HepG2 (cell line): Measurements from ENCODE around the gene TAT. TPM values are rescaled to one million over a fixed set of nuclear protein-coding genes. Genes with fewer than 3 reads are reported as not detected.

ENCODE experiments used
- GZF1 ChIP-seq: sonication (generic); formaldehyde crosslinking; IDR thresholded peaks from 2 replicates; pipeline ENCODE4 v1.5.1; 2020; ENCODE audit warnings: mild to moderate bottlenecking, missing genetic modification reagents
- HDAC1 ChIP-seq: sonication (generic); formaldehyde crosslinking; IDR thresholded peaks from 2 replicates; pipeline ENCODE4 v1.5.1; 2020; ENCODE audit warnings: mild to moderate bottlenecking, missing genetic modification reagents
- HMGXB4 ChIP-seq, 2 experiments: sonication (generic) in 1 of 2; formaldehyde crosslinking in 1 of 2; IDR thresholded peaks; 2 replicates each; pipeline versions ENCODE4 v1.4.0 to v1.6.1; 2018 to 2020; ENCODE audit warnings: missing genetic modification reagents in 2 of 2, borderline replicate concordance in 1 of 2, low read depth in 1 of 2, mild to moderate bottlenecking in 1 of 2, missing biosample characterization in 1 of 2
- JUNB ChIP-seq: sonication (generic); formaldehyde crosslinking; IDR thresholded peaks from 2 replicates; pipeline ENCODE4 v1.8.0; 2022; ENCODE audit warnings: missing genetic modification reagents, mild to moderate bottlenecking, borderline replicate concordance
- KMT2B ChIP-seq: IDR thresholded peaks from 2 replicates; pipeline ENCODE4 v1.6.1; 2016; ENCODE audit warnings: missing genetic modification reagents, missing compliant biosample characterization
- MIXL1 ChIP-seq: IDR thresholded peaks from 2 replicates; pipeline ENCODE4 v1.6.1; 2016
- NFATC3 ChIP-seq: sonication (generic); formaldehyde crosslinking; IDR thresholded peaks from 2 replicates; pipeline ENCODE4 v1.5.1; 2020; ENCODE audit warnings: mild to moderate bottlenecking, missing genetic modification reagents
- NONO ChIP-seq, 2 experiments: fragments of 450-650 bp in 1 of 2; sonication (generic) in 1 of 2; formaldehyde crosslinking in 1 of 2; IDR thresholded peaks in 1 of 2; conservative IDR thresholded peaks in 1 of 2; 2 replicates each; pipeline versions ENCODE4 v1.6.1 to v1.8.0; 2017 to 2022; ENCODE audit warnings: mild to moderate bottlenecking in 1 of 2, missing genetic modification reagents in 1 of 2, moderate library complexity in 1 of 2
- NR2C2 ChIP-seq: sonication (generic); formaldehyde crosslinking; IDR thresholded peaks from 2 replicates; pipeline ENCODE4 v1.4.0; 2020; ENCODE audit warnings: missing genetic modification reagents, mild to moderate bottlenecking, moderate library complexity, borderline replicate concordance
- NR2F2 ChIP-seq: IDR thresholded peaks from 2 replicates; pipeline ENCODE4 v1.6.1; 2012; ENCODE audit warnings: low read depth, inconsistent platforms, borderline replicate concordance
- PLSCR1 ChIP-seq: sonication (generic); formaldehyde crosslinking; IDR thresholded peaks from 2 replicates; pipeline ENCODE4 v1.5.0; 2020; ENCODE audit warnings: missing genetic modification reagents, mild to moderate bottlenecking, borderline replicate concordance
- PRDM10 ChIP-seq: sonication (generic); formaldehyde crosslinking; IDR thresholded peaks from 2 replicates; pipeline ENCODE4 v1.4.0; 2020; ENCODE audit warnings: low read depth, missing genetic modification reagents
- RNF2 ChIP-seq: fragments of 450-650 bp; conservative IDR thresholded peaks from 2 replicates; pipeline ENCODE4 v1.6.1; 2016; ENCODE audit warnings: low read depth
- SKI ChIP-seq: fragments of 450-650 bp; IDR thresholded peaks from one replicate; pipeline ENCODE4 v1.6.1; 2018; ENCODE audit warnings: mild to moderate bottlenecking; ENCODE audit not compliant: partially characterized antibody
- SMAD3 ChIP-seq: sonication (generic); formaldehyde crosslinking; IDR thresholded peaks from 2 replicates; pipeline ENCODE4 v1.4.0; 2020; ENCODE audit warnings: missing genetic modification reagents
- STAT5B ChIP-seq: sonication (generic); formaldehyde crosslinking; IDR thresholded peaks from 2 replicates; pipeline ENCODE4 v1.4.0; 2020; ENCODE audit warnings: missing genetic modification reagents
- SYNCRIP ChIP-seq: fragments of 200-400 bp; formaldehyde crosslinking; IDR thresholded peaks from 2 replicates; pipeline ENCODE4 v1.6.1; 2018; ENCODE audit warnings: mild to moderate bottlenecking, low read depth, low read length; ENCODE audit not compliant: insufficient read depth
- WIZ ChIP-seq: sonication (generic); formaldehyde crosslinking; IDR thresholded peaks from 2 replicates; pipeline ENCODE4 v1.5.1; 2020; ENCODE audit warnings: mild to moderate bottlenecking, missing genetic modification reagents
- ZBTB20 ChIP-seq: sonication (generic); formaldehyde crosslinking; IDR thresholded peaks from 2 replicates; pipeline ENCODE4 v1.8.1; 2023; ENCODE audit warnings: missing genetic modification reagents, low read depth, mild to moderate bottlenecking, borderline replicate concordance
- ZNF484 ChIP-seq: sonication (generic); formaldehyde crosslinking; IDR thresholded peaks from 2 replicates; pipeline ENCODE4 v1.5.1; 2020; ENCODE audit warnings: mild to moderate bottlenecking, low read depth, missing genetic modification reagents, borderline replicate concordance
- ZNF691 ChIP-seq: sonication (generic); formaldehyde crosslinking; IDR thresholded peaks from 2 replicates; pipeline ENCODE4 v1.4.0; 2020; ENCODE audit warnings: missing genetic modification reagents, low read depth, mild to moderate bottlenecking, borderline replicate concordance
- ZNF75D ChIP-seq: sonication (generic); formaldehyde crosslinking; IDR thresholded peaks from 2 replicates; pipeline ENCODE4 v1.8.1; 2023; ENCODE audit warnings: missing genetic modification reagents, mild to moderate bottlenecking, borderline replicate concordance
- polyA plus RNA-seq, 8 experiments: library from polyadenylated mRNA; depleted of rRNA in 3 of 8; stranded (reverse) in 7 of 8; unstranded in 1 of 8; fragments of >200 nt; fragmentation: Illumina TruSeq in 4 of 8; extraction: Trizol in 4 of 8; gene quantifications; 2 replicates each; pipeline versions ENCODE4 v1.2.1 to v1.2.3, GENCODE V29; 2011 to 2016; ENCODE audit warnings: low read depth in 4 of 8, missing spikeins in 1 of 8, mixed read lengths in 1 of 8; ENCODE audit not compliant: insufficient read depth in 1 of 8
- total RNA-seq, 5 experiments: library from RNA; depleted of rRNA; stranded (reverse); fragments of >200 nt; fragmentation: Illumina TruSeq; extraction: Trizol; gene quantifications; 2 replicates each; pipeline ENCODE4 v1.2.3, GENCODE V29; 2016; ENCODE audit warnings: low read depth in 1 of 5

Gene TAT
- total and polyA plus RNA-seq, 2 of the 13 experiments (the other 11 are each of a cell fraction or from before 2014, with no cell fraction given): 1.6 to 5.8 TPM

GRCh38 chr16:71594000-71594646 lies 17.2 kb upstream of the TAT start (continued):
- TF ChIP-seq HMGXB4 (CRISPR knock-in tag; IDR thresholded peaks at IDR 0.05; ENCODE audit: borderline replicate concordance in 1 of 2, low read depth in 1 of 2) (peak in 1 of 2 experiments; percentile 29; a peak in 2 of 4 replicates), ZNF691 (CRISPR knock-in tag) (0 out of 2 replicates have a peak, but pooled peaks have one; percentile 55), ZNF75D (CRISPR knock-in tag) (no peak), WIZ (CRISPR knock-in tag) (0 out of 2 replicates have a peak, but pooled peaks have one; percentile 62), RNF2 (no peak), JUNB (no peak; the same call in 1 of the 2 replicates), KMT2B (CRISPR knock-in tag) (no peak), NR2C2 (CRISPR knock-in tag) (peak; percentile 78; the same call in 1 of the 2 replicates), PRDM10 (CRISPR knock-in tag) (0 out of 2 replicates have a peak, but pooled peaks have one; percentile 47), ZBTB20 (CRISPR knock-in tag) (no peak), GZF1 (CRISPR knock-in tag) (no peak), SKI (no peak), SYNCRIP (no peak), SMAD3 (peak; percentile 35; the same call in 1 of the 2 replicates), NFATC3 (CRISPR knock-in tag) (no peak), STAT5B (CRISPR knock-in tag) (no peak), NONO (IDR thresholded peaks at IDR 0.05) (no peak), NONO (CRISPR knock-in tag; conservative IDR thresholded peaks at IDR 0.05) (peak; percentile 75), MIXL1 (CRISPR knock-in tag) (peak; percentile 51; the same call in 1 of the 2 replicates), PLSCR1 (CRISPR knock-in tag) (no peak), HDAC1 (CRISPR knock-in tag) (0 out of 2 replicates have a peak, but pooled peaks have one; percentile 49), ZNF484 (CRISPR knock-in tag) (no peak), NR2F2 (peak; percentile 79; the same call in 1 of the 2 replicates)
